ENCODE results near the gene PRKCG. TPM values are rescaled to one million over a fixed set of nuclear protein-coding genes. Genes with fewer than 3 reads are reported as not detected.
"Not testable (repeated sequence)": the region's sequence is repeated elsewhere in the genome, so short reads cannot be mapped to it uniquely, and the experiment has no call there.

Gene PRKCG
- polyA plus RNA-seq, 4 donors = 0.39 to 0.67 (median 0.54) TPM

GRCh38 chr19:53927739-53928138 lies 45.7 kb downstream of the PRKCG start:
- DNase-seq (ENCODE audit: low read depth in 4 of 4, low spot score in 3 of 4) = peak; percentile 63 to 67 (median 64)

GRCh38 chr19:53936029-53936428 lies 54.0 kb downstream of the PRKCG start:
- DNase-seq (ENCODE audit: low read depth in 4 of 4, low spot score in 3 of 4) = no peak

DNA sequence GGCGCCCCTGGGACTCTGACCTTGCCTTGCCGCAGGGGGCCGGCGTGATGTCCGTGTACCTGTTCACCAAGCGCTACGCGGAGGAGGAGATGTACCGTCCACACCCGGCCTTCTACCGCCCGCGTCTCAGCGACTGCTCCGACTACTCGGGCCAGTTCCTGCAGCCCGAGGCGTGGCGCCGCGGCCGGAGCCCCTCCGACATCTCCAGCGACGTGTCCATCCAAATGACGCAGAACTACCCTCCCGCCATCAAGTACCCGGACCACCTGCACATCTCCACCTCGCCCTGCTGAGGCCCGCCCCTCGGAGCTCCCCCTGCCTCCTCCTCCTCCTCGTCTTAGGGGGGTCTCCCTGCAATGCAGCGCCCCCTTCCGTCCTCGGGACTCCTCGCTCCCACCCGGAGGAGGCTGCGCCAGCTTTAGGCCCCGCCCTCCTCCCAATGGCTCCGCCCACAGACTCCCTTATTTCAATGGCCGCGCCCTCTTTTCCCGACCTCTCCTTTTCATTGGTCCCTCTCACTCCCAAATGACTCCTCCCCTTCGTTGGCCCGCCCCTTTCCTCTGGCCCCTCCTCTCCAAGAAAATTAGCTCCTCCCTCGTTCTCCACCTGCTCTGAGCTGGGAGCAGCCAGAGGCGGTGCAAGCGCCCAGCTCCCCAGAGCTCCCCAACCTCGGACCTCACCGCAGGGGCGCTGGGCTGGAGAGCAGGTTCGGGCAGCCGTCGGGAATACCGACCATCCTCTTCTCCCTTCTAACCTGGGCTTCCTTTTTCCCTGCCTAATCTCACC lies 60.2 kb downstream of the PRKCG start:
- no peak for DNase-seq (ENCODE audit: low read depth in 4 of 4, low spot score in 3 of 4)

DNA sequence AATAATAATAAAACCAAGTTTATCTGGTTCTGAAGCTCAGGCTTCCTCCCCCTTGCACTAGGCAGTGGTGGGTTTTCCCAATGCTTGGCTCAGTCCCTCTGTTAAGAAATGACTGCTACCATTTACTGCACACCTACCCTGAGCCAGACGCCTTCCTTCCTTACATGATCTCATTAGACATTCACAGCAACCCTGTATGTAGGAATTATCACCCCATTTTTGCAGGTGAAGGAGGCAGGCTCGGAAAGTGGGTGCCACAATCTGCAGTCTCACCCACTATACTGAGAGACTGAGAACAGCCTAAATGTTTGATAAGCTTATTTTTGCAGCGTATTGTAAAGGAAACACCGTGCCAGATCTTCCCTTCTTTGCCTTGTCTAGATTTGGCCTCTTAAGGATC lies 62.4 kb downstream of the PRKCG start:
- no peak for DNase-seq (ENCODE audit: low read depth in 4 of 4, low spot score in 3 of 4)

- DNase-seq (ENCODE audit: low read depth in 4 of 4, low spot score in 3 of 4) = no peak
These were observed 62.9 kb downstream of the PRKCG start for GRCh38 chr19:53944933-53945332.

DNA sequence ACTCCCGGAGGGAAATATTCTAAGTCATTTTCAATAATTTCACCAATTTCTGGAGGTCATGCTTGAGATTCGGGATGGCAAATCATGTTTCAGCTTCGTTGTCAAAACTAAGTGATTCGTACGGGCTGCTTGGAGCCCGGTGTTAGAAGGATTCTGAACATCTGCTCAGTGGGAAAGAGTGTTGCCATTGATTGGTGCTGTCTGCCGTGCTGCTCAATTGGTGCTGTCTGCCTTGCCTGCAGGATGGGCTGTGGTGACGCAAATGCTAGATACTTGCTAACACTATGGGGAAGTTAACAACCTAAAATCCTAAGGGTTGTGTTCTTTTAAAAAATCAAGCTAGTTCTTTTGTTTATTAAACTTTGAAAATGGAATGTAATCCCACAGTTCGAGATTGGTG lies 63.4 kb downstream of the PRKCG start:
- DNase-seq (ENCODE audit: low read depth in 4 of 4, low spot score in 3 of 4) = no peak

- DNase-seq (ENCODE audit: low read depth in 4 of 4, low spot score in 3 of 4) = no peak
These were observed 64.0 kb downstream of the PRKCG start for GRCh38 chr19:53945998-53946397.

DNA sequence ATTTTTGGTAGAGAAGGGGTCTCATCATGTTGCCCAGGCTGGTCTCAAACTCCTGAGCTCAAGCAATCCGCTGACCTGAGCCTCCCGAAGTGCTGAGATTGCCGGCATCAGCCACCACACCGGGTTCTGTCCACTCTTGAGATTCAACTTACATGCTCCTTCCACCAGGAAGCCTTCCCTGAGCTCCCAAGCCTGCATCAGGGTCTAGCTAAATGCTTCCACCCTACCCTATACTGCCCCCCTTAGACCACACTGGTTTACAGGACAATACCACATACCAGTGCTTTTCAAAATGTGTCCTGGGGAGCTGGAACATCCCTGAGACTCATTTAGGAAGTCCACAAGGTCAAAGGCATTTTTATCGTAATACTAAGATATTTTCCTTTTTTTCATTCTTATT lies 65.6 kb downstream of the PRKCG start:
- DNase-seq (ENCODE audit: low read depth in 4 of 4, low spot score in 3 of 4) = no peak

- not testable (repeated sequence) for DNase-seq (ENCODE audit: low read depth in 4 of 4, low spot score in 3 of 4)
These were observed 66.6 kb downstream of the PRKCG start for GRCh38 chr19:53948611-53949010.

DNA sequence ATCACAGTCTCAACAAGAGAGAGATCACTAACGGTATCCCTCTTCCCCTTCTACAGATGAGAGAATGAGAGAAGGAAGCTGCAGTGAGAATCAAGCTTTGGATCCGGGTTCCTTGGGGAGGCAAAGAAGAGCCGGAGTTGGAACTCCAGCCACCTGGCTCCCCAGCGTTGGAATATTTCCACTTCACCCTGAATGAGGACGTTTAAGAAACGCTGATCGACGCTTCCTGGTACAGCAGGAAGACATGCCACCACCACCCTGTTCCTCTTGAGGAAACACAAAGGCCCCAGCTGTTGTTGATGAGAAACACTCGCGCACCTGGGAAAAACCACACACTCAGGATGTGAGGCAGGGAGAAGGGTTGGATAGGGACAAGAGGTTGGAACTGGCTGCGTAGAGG lies 69.4 kb downstream of the PRKCG start:
- no peak for DNase-seq (ENCODE audit: low read depth in 4 of 4, low spot score in 3 of 4)

- DNase-seq (ENCODE audit: low read depth in 4 of 4, low spot score in 3 of 4) = no peak
These were observed 70.0 kb downstream of the PRKCG start for GRCh38 chr19:53951947-53952346.

DNA sequence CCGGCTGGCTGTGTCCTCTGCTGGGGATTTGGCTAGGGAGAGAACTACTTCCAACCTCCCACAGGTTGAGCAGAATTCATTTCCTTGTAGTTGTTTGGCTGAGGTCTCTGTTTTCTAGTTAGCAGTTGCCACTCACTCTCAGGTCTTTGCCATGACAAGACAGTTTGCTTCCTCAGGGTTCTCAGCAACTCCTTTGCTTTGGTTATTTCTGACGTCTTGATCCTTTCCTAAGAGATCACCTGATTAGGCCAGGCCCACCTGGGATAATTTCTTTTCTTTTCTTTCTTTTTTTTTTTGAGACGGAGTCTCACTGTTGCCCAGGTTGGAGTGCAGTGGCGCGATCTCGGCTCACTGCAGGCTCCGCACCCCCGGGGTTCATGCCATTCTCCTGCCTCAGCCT lies 71.4 kb downstream of the PRKCG start:
- no peak for DNase-seq (ENCODE audit: low read depth in 4 of 4, low spot score in 3 of 4)

Other genes starting within 250 kb of the PRKCG start
- under 1 TPM; 0.16 to 0.21 (median 0.17) TPM for gene NLRP12, start 57.9 kb upstream of the PRKCG start, polyA plus RNA-seq (ENCODE audit: insufficient read length in 4 of 4)
- gene MYADM, start 14.3 kb upstream of the PRKCG start, polyA plus RNA-seq (ENCODE audit: insufficient read length in 4 of 4) = 10 to 100 TPM; 71.2 to 79.5 (median 79.5) TPM
- gene CACNG7, start 27.1 kb downstream of the PRKCG start, polyA plus RNA-seq (ENCODE audit: insufficient read length in 4 of 4) = 1 to 10 TPM in 2 of 4 donors, under 1 TPM in 2; 0.61 to 1.4 (median 0.94) TPM
- gene CACNG8, start 80.7 kb downstream of the PRKCG start, polyA plus RNA-seq (ENCODE audit: insufficient read length in 4 of 4) = under 1 TPM; 0.17 to 0.29 (median 0.26) TPM
- gene CACNG6, start 109.4 kb downstream of the PRKCG start, polyA plus RNA-seq (ENCODE audit: insufficient read length in 4 of 4) = 1 to 10 TPM in 1 of 4 donors, under 1 TPM in 3; 0.77 to 1.5 (median 0.84) TPM
- under 1 TPM in 2 of 4 donors, not detected in 2; 0.17 to 0.18 TPM for gene VSTM1, start 181.7 kb downstream of the PRKCG start, polyA plus RNA-seq (ENCODE audit: insufficient read length in 4 of 4)
- gene TARM1, start 199.2 kb downstream of the PRKCG start, polyA plus RNA-seq (ENCODE audit: insufficient read length in 4 of 4) = not detected
- under 1 TPM; 0.15 to 0.33 (median 0.21) TPM for gene OSCAR, start 218.6 kb downstream of the PRKCG start, polyA plus RNA-seq (ENCODE audit: insufficient read length in 4 of 4)
- gene NDUFA3, start 220.7 kb downstream of the PRKCG start, polyA plus RNA-seq (ENCODE audit: insufficient read length in 4 of 4) = 100 to 1,000 TPM; 103 to 139 (median 114) TPM
- gene TFPT, start 233.5 kb downstream of the PRKCG start, polyA plus RNA-seq (ENCODE audit: insufficient read length in 4 of 4) = 10 to 100 TPM; 14.3 to 22.6 (median 14.4) TPM
- gene PRPF31, start 233.6 kb downstream of the PRKCG start, polyA plus RNA-seq (ENCODE audit: insufficient read length in 4 of 4) = 10 to 100 TPM; 64.7 to 81.6 (median 67.2) TPM